Panc1 (cell line): ENCODE measurements around the gene PTGS2.

Source experiments
- CTCF ChIP-seq: fragments of 450-650 bp; IDR thresholded peaks from 2 replicates; pipeline ENCODE4 v1.5.1; 2017; ENCODE audit warnings: mild to moderate bottlenecking
- POLR2AphosphoS5 ChIP-seq: IDR thresholded peaks from 2 replicates; pipeline ENCODE4 v1.6.1; 2012; ENCODE audit warnings: mild to moderate bottlenecking, low read depth, low read length, moderate library complexity
- REST ChIP-seq, 2 experiments: IDR thresholded peaks; 2 replicates each; pipeline ENCODE4 v1.6.1; 2011 to 2012; ENCODE audit warnings: low read depth in 2 of 2, control low read depth in 1 of 2, low read length in 1 of 2, mild to moderate bottlenecking in 1 of 2, moderate library complexity in 1 of 2; ENCODE audit not compliant: insufficient read depth in 1 of 2
- SIN3A ChIP-seq: IDR thresholded peaks from 2 replicates; pipeline ENCODE4 v1.6.1; 2012; ENCODE audit warnings: low read depth, mild to moderate bottlenecking, low read length, moderate library complexity, borderline replicate concordance; ENCODE audit not compliant: insufficient read depth
- TCF7L2 ChIP-seq: IDR thresholded peaks from 2 replicates; pipeline ENCODE4 v1.6.1; 2011; ENCODE audit warnings: mild to moderate bottlenecking, low read depth, low read length, inconsistent platforms

- TF ChIP-seq POLR2AphosphoS5 (no peak), CTCF (no peak), REST (IDR thresholded peaks at IDR 0.05; ENCODE audit: insufficient read depth in 1 of 2, low read depth in 2 of 2, low read length in 1 of 2) (no peak), TCF7L2 (no peak), SIN3A (no peak)
These were observed 45.7 kb downstream of the PTGS2 start for GRCh38 chr1:186634511-186634910.
